G401.6 (cell line): ENCODE data around the gene SPATA45.

Experiments used
- FAIRE-seq: peaks from 2 replicates; lab custom pipeline; 2012; peaks lifted over from hg19 to GRCh38; lab: Jason Lieb, UNC

SPATA45 gene

DNA sequence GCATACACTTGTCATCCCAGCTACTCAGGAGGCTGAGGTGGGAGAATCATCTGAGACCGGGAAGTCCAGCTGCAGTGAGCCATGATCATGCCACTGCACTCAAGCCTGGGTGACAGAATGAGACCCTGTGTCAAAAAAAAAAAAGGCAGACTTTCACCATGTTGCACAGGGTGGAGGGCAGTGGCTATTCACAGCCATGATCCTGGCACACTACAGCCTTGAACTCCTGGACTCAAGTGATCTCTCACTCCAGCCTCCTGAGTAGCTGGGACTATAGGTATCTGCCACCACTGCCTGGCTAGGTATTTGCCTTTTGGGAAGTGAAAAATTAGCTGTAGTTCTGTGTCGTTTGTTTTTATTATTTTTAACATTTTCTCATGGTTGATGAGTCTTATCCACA lies 19.1 kb downstream of the SPATA45 start:
- no peak for FAIRE-seq

DNA sequence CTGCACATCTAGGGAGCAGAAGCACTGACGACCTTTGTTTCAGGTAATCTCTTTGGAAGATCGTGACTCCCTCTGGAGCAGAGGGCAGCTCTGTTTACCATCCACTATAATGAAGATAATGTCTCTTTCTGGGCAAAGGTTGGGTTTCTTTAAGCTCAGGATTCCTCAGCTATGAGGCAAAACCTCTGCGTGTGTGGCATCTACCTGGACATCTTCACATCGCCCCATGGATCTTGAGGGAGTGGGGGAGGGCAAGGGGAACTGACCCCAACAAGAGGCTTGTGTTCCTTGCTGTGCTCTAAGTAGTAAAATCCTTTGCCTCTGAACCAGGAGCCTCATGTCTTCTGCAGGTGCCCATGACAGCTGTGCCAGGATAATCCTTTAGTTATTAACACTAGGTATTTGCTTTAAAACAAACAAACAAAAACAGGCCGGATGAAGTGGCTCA lies 19.6 kb downstream of the SPATA45 start:
- no peak for FAIRE-seq

DNA sequence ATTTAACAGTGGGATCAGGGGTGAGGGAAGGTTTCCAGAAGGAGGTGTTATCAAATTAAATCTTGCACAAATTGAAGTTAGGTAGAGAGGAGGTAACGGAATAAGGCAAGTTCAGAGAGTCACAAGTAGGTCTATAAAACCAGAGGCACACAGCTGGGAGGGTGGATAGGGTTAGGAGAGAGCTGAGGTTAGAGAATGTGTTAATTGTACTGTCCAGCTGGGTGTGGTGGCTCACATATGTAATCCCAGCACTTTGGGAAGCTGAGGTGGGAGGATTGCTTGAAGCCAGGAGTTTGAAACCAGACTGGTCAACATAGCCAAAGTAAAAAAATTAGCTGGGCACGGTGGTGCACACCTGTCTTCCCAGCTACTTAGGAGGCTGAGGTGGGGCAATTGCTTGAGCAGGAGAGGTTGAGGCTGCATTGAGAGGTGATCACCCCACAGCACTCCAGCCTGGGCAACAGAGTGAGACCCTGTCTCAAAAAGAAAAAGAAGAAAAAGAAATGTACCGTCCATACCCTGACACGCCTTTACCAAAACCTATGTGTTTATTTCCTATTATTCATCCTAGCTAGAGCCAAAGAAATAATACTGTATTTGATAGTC lies 20.2 kb downstream of the SPATA45 start:
- no peak for FAIRE-seq

DNA sequence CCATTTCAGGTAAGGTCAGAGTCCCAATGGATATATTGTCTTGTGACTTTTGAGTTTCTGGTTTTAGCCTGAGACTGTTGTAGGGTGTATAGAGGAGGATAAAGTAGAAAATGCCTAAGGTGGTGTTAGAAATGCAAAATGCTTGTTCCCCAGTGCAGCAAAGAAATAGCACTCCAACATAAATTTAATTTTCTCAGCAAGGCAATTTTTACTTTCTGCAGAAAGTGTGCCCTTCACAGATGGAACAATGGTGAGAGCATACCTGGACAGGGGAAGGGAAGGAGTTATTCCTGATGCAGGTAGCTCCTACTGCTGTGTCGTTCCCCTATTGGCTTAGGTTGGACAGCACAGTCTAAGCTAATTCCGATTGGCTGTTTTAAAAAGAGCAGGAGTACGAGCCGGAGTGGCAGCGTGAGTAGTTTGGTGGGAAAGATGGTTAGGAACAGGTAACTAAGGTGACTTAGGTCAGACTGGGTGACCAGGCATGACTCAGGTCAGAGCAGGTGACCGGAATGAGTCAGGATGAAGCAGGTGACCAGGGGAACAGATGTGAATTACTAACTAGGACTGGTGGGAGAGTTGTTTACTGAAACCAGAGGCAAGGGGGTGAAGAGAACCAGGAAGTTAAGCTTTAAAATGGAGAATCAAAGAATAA lies 21.5 kb downstream of the SPATA45 start:
- no peak for FAIRE-seq

DNA sequence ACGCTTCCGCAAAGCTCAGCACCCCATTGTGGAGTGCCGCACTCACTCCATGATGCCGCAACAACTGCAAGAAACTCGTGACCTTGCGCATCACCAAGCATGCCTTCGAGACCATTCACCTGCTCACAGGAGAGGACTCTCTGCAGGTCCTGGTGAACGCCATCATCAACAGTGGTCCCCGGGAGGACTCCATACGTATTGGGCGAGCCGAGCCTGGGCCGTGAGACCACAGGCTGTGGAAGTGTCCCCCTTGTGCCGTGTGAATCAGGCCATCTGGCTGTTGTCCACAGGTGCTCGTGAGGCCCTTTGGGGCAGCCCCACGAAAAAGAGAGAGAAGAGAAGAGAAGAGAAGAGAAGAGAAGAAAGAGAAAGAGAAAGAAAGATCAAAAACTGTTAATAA lies 23.2 kb downstream of the SPATA45 start:
- no peak for FAIRE-seq

DNA sequence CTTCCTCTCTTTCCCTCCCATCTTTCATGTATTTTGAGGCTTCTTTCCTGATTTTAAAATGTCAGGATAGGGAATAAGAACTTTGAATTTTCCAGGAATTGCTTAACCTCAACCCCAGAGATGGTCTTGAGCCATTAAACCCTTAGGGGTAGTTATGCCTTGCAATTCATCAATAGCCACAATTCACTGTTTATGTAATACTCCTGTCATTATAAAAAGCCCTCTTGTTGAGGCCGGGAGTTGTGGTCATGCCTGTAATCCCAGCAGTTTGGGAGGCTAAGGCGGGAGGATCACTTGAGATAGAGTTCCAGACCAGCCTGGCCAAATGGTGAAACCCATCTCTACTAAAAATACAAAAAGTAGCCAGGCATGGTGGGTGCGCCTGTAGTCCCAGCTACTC lies 24.5 kb downstream of the SPATA45 start:
- no peak for FAIRE-seq

DNA sequence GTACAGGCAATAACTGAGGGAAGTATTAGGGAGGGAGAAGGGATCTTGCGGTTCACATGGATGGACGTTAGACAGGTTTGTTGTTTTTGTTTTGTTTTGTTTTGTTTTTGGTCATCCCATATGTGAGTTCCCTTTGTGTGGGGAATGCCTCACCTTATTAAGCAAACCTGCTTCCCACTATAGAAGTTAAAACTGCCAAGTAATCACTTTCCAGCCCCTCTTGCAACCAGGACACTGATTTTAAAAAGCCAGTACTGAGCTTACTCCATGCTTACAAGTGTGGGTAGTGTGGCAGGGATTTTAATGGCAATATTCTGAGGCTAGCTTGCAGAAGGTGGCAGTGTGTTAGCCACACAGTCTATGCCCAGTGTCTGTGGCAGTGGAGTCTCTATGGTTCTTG lies 26.5 kb downstream of the SPATA45 start:
- FAIRE-seq: no peak

DNA sequence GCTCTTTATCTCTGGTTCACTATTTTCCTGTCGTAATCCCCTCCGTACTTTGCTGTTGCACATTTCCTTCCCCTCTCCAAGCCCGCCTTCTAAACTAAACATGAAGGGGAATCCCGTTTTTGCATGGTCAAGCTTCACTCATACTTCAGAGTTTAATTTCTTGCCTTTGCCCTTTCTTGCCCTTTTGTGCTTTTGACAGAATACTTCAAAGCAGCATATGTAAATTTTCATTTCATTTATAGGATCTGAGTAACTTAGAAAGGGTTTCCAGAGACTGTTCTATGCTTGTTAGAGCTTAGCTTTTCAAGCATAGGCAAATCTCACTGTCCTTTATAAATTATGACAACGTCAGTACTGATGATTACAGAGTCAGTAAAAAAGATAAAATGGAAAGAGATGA lies 27.7 kb downstream of the SPATA45 start:
- no peak for FAIRE-seq

DNA sequence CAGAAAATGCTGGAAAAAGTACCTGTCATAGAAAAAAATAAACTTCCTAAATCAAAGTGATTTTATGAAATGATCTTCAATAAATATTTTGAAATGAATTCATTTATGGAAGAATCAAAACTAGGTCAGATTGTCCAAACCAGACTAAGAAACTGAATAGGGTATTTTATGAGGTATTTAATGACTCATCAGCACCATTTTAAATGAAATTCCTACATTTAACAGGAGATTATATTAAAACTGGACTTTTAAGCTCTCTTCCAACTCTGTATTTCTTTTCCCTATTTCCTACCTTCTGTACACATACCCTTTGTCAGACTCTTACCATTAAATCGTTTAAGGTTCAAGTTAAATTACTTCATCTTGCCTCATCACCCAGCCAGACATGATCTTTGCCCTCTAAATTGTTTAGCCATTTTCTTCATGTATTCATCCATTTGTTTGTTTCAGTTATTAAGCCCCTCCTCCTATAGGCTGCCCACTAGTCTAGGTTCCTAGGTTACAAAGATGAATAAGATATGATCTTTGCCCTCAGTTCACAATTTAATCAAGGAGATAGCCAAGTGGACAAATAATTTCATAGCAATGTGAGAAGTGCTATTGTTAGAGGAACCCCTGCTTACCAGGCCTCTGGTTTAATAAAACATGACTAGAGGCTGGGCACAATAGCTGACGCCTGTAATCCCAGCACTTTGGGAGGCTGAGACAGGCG lies 30.7 kb downstream of the SPATA45 start:
- FAIRE-seq: no peak

DNA sequence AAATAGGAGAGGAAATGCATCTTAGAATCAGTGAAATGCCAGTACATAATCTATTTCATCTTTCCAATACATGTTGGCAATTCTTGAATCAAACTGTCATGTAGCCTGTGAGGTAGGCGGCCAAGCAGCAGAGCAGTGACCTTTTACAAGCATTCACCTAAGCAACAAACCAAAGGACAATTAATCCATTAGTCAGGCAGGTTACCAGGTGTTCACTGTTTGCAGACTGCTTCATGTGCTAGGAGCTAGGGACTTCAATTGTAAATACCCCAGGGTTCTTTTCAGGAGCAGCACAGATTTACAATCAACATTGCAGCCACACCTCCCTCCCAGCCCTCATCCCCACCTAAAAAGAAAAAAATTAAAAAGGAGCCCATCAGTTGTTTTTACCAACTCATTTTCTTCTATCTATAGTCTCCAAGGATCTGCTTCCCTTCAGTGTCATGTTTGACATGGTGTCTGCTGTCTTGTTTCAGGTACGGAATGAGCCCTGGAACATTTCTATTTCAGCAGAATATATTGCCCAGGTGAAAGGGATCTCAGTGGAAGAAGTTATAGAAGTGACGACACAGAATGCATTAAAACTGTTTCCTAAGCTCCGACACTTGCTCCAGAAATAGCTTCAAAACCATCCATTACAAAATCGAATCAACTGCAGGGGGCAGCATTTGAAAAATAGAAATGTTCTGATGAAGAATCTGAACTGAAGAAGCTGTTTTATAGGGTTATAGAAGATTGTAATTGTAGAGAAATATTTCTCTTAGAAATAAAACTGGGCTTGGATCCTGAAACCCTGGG lies 32.7 kb downstream of the SPATA45 start:
- peak; percentile 21 for FAIRE-seq

DNA sequence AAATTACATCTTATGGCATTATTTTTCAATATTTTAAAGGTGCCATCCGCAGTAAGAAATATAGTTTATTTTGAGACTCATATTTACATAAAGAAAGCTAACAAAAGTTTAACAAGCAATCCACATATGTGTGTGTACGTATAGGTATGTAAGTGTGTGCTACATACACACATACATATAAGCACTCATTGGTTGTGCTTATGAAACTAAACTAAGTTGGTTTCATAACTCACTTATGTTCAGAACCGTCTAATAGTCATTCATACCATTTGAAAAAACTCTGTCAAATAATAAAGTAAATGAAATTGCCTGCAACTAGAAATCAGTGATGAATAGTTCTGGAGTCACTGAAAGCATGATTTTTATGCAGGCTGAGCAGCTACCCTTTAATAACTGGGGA lies 41.7 kb downstream of the SPATA45 start:
- no peak for FAIRE-seq

DNA sequence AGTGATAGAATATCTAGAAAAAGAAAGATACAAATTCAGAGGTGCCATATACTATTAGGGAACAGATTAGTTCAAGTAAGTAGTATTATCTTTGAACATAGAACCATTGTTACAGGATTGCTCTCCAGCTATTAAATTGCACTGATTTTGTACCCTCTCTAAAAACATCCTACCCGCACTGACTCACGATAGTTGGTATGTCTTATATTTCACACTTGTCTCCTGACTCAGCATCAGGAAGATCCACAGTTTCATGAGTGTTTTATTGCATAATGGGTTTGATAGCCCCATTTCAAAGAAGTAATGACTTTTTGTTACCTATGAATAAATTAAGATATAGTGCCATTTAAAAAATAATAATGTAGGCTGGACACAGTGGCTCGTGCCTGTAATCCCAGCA lies 49.8 kb downstream of the SPATA45 start:
- FAIRE-seq: no peak

DNA sequence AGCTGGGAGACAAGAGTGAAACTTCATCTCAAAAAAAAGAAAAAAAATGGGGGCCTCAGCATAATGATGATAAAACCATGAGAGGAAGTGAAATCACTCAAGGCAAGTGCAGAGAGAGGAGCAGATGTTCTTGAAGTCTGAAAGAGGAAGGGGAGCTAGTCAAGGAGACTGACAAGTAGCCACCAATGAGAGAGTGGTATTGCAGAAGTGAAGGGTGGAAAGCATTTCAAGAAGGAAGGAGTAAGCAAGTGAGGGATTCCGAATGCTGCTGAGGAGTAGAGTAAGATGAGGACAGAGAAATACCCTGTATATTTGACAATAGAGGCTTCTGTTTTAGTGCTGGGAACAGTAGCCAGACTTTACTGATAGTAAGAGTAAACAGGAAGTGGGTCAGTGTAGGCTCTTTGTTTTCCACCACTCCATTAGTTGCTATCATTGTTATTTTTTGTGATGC lies 52.9 kb downstream of the SPATA45 start:
- no peak for FAIRE-seq

DNA sequence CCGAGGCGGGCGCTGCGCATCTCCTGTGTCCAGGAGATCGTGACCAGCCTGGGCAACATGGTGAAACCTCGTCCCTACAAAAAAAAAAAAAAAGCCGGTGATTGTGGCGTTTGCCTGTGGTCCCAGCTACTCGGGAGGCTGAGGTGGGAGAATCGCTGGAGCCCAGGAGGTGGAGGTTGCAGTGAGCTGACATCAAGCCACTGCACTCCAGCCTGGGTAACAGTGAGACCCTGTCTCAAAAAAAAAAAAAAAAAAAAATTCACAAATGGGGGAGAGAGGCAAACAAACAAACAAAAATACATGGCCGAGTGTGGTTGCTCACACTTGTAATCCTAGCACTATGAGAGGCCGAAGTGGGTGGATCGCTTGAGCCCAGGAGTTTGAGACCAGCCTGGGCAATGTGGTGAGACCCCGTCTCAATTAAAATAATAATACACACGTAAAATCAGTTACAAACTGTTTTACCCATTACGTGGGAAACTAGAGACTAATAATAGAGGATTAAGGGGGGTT lies 55.0 kb downstream of the SPATA45 start:
- FAIRE-seq: no peak

DNA sequence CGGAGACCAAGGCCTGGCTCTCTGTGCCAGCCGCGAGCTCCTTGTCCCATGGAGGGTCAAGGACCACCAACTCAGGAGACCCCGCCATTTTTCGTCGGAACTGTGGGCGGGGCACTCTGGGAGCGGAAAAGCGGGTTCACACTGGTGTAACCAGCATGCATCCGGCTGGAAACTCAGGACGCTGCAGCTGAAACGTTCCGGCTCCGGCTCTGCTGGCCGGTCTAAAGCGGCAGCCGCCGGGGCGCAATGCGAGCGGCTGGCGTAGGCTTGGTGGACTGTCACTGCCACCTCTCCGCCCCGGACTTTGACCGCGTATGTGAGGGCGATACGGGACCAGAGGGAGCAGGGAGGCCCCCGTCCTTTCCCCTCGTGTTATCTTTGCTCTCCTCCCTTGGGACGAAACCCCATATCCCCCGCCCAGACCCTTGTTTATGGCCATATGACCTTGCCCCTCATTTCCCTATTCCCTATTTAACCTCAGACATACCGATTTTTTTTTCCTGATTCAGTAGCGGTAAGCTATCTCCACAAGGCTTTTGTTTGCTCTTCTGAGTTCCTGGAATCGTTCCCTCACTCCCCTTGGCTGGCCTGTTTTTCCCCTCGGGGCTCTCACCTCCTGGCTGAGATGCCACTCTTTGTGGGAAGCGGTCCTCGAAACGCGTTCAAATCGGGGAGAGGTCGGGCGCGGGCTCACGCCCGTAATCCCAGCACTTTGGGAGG lies 55.6 kb downstream of the SPATA45 start, which contains the start of the genes NSL1 and TATDN3:
Gene NSL1 (minus strand): TSS at position 102 of the 720 bp plus-strand sequence. CDS start 14 bp downstream, at position 88.
Gene TATDN3 (plus strand): TSS at position 219 of the 720 bp plus-strand sequence. CDS start 28 bp downstream, at position 247.
- FAIRE-seq: no peak

DNA sequence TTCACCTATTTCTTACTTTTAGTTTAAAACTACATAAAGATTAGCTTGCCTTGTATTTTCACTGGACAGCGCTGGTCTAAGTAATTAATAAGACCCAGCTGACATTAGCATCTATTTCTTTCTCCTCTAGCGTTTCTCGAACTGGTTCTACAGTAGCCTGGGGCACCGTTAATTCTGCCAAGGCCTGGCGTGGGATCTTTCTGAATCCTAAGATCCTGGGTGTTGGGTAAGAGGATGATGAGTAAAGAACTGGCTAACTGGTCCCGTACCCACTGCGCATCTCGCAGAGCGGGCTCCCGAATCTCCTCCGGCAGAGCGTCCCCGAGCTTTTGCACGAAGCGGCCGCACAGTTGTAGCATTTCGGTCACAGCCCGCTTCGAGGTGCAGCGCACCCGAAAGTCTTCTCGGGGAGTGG lies 56.2 kb downstream of the SPATA45 start:
- FAIRE-seq: no peak

DNA sequence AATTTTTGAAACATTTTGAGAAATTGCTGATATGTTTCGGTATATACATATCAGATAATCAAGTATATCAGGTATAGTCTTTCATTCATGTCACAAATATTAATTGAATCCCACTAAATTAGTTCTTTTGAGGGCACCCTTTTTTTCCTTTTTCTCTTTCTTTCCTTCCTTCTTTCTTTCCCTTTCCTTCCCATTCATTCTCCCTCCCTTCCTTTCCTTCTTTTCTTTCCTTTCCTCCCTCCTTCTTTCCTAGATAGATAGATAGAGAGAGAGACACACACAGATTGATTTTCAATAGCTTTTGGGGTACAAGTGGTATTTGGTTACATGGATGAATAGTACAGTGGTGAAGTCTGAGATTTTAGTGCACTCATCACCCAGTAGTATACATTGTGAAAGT lies 61.6 kb downstream of the SPATA45 start:
- no peak for FAIRE-seq

DNA sequence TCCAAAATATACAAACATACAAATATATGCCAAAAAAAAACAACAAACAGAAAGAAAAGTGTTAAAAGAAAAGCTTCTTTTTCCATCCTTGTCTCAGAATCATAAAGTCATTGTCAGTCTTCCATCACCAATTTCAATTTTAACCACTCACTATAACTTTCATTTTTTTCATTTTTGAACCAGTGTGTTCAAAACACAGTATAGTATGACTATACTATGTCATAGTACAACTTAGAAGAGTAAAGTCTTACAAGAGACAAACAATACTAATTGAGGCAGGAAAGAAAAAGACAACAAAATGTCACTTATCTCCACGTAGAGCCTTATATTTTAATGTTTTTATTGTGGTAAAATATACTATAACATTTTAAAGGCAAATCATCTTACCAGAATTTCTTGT lies 63.5 kb downstream of the SPATA45 start:
- FAIRE-seq: no peak

DNA sequence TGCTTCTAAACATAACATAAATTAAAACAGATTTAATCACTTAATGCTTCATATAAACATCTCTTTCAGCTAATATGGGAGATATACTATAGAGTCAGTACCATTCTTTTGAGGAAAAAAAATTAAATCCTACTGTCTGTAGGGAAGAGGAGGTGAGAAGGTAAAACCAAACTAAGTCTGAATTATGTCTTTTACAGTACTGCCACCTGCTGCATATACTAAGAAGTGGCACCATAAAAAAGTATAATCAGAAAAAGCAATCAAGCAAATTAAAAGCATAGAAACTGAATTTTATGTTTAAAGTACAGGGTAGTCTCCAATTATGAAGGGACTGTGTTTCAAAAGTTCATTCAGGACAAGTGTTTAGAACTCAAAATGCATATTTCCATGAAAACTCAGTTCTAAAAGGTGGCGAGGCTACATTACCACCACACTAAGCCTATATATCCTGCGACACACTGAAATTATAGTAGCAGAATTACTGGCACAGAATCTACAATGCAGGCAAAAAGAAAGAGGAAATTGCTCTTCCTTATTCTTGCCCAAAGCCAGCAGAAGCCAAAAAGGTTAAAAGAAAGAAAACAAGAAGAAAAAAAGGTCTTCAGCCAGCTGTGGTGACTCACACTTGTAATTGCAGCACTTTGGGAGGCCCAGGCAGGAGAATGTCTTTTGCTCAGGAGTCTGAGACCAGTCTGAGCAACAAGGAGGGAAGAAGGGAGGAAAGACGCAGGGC lies 64.9 kb downstream of the SPATA45 start:
- FAIRE-seq: peak; percentile 96

DNA sequence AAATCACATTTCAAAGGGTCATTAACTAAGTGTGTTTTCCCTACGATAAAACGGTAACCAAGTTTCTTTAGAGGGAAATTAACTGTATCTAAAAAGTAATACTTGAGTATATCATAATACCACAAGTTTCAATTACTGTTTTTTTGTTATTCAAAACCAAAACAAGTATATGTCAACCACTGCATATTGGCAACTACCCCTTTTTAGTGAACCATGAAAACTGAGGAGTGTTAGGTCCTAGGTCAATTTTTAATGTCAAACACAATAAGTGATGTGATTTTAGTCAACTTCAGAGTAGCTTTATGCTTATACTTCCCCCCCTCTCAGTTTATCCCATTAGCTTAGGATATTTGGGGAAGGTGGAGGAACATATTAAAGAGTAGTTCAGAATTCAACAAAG lies 66.2 kb downstream of the SPATA45 start:
- FAIRE-seq: no peak

DNA sequence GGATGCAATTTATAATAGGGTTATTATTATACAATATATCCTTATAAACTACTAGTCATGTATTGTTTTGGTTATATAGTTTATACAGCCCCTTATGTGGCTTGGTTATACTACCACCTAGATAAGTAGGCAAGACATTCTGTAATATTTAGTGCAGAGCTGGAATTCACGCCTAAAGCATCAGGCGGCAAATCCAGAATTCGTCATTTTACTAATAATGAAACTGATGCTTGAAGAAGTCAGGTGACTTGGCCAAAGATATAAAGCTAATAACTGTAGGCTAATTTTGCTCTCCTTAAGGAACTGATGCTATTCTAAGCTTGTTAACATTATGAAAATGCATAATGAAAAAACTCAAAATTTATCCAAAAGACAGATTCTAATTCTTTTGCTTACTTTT lies 66.7 kb downstream of the SPATA45 start:
- FAIRE-seq: no peak
